Skin of body (tissue), 2 donors: Measurements from ENCODE around the gene MXD3. TPM values are rescaled to one million over a fixed set of nuclear protein-coding genes. Genes with fewer than 3 reads are reported as not detected.
"Not testable (repeated sequence)": the region's sequence is repeated elsewhere in the genome, so short reads cannot be mapped to it uniquely, and the experiment has no call there.

ENCODE experiments used
- DNase-seq: peaks from one replicate; lab custom pipeline; 2025; lab: John Stamatoyannopoulos, UW
- total RNA-seq: library from RNA; depleted of rRNA; stranded (reverse); fragments of >200 nt; gene quantifications from one replicate; pipeline ENCODE4 v1.2.3, GENCODE V29; 2014

The MXD3 gene
- total RNA-seq, 1 donor from 2014 or later, result 9.7 TPM

DNA sequence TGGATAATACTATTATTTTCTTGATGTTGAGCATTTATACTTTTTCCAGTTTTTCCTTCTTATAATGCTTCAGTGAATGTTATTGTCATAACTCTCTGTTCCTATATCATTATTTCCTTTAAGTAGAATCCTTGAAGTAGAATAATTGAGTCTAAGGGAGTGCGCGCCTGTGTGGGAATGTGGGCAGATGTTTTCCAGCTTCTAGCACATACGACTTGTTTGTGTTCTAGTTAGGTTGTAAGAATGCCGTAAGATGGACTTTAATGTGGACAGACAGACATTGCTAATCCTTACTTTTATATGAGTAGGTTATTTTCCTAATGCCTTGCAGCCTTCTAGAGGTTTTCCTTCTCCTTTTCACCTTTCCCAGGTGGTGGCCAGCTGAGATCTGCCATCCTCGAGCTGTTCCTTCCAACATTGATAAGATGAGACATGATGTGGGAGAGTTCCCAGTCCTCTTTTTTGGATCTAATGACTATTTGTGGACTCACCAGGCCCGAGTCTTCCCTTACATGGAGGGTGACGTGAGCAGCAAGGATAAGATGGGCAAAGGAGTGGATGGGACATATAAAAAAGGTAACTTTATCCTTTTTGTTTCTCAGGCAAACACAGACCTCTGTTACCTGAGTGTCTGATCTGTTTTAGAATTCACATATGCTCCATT, 42.3 kb downstream of the MXD3 start:
- no peak for DNase-seq

DNA sequence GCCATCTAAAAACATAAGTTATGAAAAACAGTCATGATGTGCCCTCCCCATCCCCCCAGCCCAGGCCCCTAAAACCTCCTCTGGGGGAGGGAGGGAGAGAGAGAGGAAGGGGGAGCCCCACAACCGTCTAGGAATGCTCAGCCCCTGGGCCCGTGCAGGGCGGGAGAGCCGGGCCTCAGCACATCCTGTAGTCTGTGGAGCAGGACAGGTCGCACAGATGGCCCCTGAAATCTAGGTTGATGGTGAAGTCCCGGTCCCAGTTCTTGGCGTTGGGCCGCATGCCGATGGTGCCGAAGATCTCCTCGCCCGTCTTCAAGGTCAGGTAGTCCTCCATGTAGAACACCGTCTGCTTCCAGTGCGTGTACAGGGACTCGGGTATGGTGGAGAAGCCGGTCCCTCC, 46.3 kb downstream of the MXD3 start:
- DNase-seq, result no peak

DNA sequence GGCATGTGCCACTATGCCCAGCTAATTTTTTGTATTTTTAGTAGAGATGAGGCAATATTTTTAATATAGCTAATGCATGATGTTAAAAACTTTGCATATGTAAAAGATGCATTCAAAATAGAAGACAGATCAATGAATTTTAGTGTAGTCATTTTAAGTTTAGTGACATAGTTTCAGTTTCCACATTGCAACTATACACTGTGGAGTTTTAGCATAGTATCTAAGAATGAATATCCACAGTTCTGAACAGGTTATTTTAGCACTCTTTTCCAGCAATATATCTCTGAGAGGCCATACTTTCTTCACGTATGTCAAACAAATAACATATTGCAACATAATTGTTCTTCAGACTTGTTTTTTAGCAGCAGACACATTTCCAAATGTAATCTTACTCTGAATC, 47.5 kb downstream of the MXD3 start:
- DNase-seq, result no peak

DNA sequence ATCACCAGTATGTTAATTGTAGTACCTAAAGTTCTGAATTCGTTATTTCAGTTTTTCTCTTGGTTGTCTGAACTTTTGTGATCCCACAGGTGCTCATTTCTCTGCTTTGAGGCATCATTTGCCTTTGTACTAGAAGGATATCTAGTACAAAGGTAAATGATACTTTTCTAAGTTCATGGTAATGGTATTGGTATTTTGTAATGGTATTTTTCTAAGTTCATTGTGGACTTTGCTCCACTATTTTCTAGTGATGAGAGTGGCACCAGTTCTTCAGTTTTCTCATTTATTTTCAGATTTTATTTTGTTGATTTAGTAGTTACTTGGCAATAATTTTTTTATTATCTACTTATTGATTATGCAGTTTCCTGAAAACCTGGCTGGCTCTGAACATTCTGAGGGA, 50.2 kb downstream of the MXD3 start:
- DNase-seq, result no peak

DNA sequence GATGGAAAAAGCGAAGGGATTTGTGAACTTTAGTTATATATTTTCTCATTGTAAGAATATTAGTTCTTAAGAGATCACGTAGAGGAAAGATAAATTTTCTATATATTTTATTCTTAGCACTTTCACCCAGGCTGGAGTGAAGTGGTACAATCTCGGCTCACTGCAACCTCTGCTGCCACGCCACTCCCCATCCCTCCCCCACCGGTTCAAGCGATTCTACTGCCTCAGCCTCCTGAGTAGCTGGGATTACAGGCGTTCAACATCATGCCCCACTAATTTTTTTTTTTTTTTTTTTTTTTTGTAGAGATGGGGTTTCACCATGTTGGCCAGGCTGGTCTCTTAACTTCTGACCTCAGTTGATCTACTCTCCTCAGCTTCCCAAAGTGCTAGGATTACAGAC, 50.7 kb downstream of the MXD3 start:
- no peak for DNase-seq

DNA sequence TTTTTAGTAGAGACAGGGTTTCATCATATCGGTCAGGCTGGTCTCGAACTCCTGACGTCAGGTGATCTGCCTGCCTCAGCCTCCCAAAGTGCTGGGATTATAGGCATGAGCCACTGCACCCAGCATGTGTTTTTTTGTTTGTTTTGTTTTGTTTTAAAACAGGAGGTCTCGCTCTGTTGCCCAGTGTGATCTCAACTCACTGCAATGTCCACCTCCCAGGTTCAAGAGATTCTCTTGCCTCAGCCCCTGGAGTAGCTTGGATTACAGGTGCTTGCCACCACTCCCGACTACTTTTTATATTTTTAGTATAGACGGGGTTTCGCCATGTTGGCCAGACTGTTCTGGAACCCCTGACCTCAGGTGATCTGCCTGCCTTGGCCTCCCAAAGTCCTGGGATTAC, 53.0 kb downstream of the MXD3 start:
- DNase-seq, result not testable (repeated sequence)

Other genes with a start within 250 kb of the MXD3 start
- 6.4 TPM for gene FGFR4, start 225.0 kb downstream of the MXD3 start, total RNA-seq
- gene NSD1, start 178.1 kb downstream of the MXD3 start, total RNA-seq, result 56.9 TPM
- gene RAB24, start 8.2 kb downstream of the MXD3 start, total RNA-seq, result 19.6 TPM
- 42.8 TPM for gene PRELID1, start 8.1 kb downstream of the MXD3 start, total RNA-seq
- gene LMAN2, start 39.8 kb upstream of the MXD3 start, total RNA-seq, result 99.0 TPM
- gene RGS14, start 46.0 kb upstream of the MXD3 start, total RNA-seq, result 13.7 TPM
- gene SLC34A1, start 72.5 kb upstream of the MXD3 start, total RNA-seq, result not detected
- gene PFN3, start 88.8 kb upstream of the MXD3 start, total RNA-seq, result not detected
- 1.3 TPM for gene F12, start 97.7 kb upstream of the MXD3 start, total RNA-seq
- 23.8 TPM for gene GRK6, start 114.8 kb upstream of the MXD3 start, total RNA-seq
- 1.1 TPM for gene PRR7, start 134.9 kb upstream of the MXD3 start, total RNA-seq
- 41.1 TPM for gene DBN1, start 161.7 kb upstream of the MXD3 start, total RNA-seq
- 30.7 TPM for gene PDLIM7, start 185.7 kb upstream of the MXD3 start, total RNA-seq
- 3.8 TPM for gene DOK3, start 197.9 kb upstream of the MXD3 start, total RNA-seq
- gene DDX41, start 205.1 kb upstream of the MXD3 start, total RNA-seq, result 55.4 TPM
- gene FAM193B, start 242.7 kb upstream of the MXD3 start, total RNA-seq, result 30.8 TPM